SJCRH30 (cell line): ENCODE results near the gene PUM1. TPM values are rescaled to one million over a fixed set of nuclear protein-coding genes. Genes with fewer than 3 reads are reported as not detected.
"Not testable (repeated sequence)": the region's sequence is repeated elsewhere in the genome, so short reads cannot be mapped to it uniquely, and the experiment has no call there.

Experiments used
- DNase-seq, 2 experiments: peaks; one replicate each; pipeline ENCODE4 v3.0.0-alpha.2; 2015 to 2020
- H3K27ac ChIP-seq: fragments of 250-450 bp; sonication (Bioruptor Pico); 2 replicates; pipeline ENCODE4 v1.5.1; 2020; ENCODE audit warnings: mild to moderate bottlenecking, moderate library complexity
- H3K27me3 ChIP-seq: fragments of 250-450 bp; sonication (Bioruptor Pico); 2 replicates; pipeline ENCODE4 v1.5.1; 2020; ENCODE audit warnings: mild to moderate bottlenecking, moderate library complexity
- H3K36me3 ChIP-seq: fragments of 250-450 bp; sonication (Bioruptor Pico); 2 replicates; pipeline ENCODE4 v1.5.1; 2020; ENCODE audit warnings: mild to moderate bottlenecking, moderate library complexity
- H3K4me1 ChIP-seq: fragments of 250-450 bp; sonication (Bioruptor Pico); 2 replicates; pipeline ENCODE4 v1.5.1; 2020; ENCODE audit warnings: mild to moderate bottlenecking, moderate library complexity
- H3K4me3 ChIP-seq: fragments of 250-450 bp; sonication (Bioruptor Pico); 2 replicates; pipeline ENCODE4 v1.5.1; 2020; ENCODE audit warnings: mild to moderate bottlenecking, moderate library complexity
- H3K9me3 ChIP-seq: fragments of 250-450 bp; sonication (Bioruptor Pico); replicated peaks from 2 replicates; pipeline ENCODE4 v1.5.1; 2020; ENCODE audit warnings: mild to moderate bottlenecking, moderate library complexity
- total RNA-seq: library from RNA; depleted of rRNA; stranded (reverse); fragments of >200 nt; shearing (Covaris generic); gene quantifications from 2 replicates; pipeline ENCODE4 v1.2.3, GENCODE V29; 2014

The PUM1 gene
- total RNA-seq, 1 experiment from 2014 or later: 99.1 TPM

- H3K27me3 ChIP-seq: no peaks in the 10 kb centered on the region
- H3K9me3 ChIP-seq: no peaks in the 10 kb centered on the region
- H3K36me3 ChIP-seq: peaks cover 38% of the 10 kb centered on the region
- peaks cover 32% of the 10 kb centered on the region for H3K4me1 ChIP-seq
- H3K4me3 ChIP-seq: no peak overlapping the region
- H3K27ac ChIP-seq: no peak overlapping the region
- no peak for DNase-seq
These were observed 83.1 kb downstream of the PUM1 start for GRCh38 chr1:30982431-30982830.

- H3K4me1 ChIP-seq: peaks cover 45% of the 10 kb centered on the region
- H3K9me3 ChIP-seq: no peaks in the 10 kb centered on the region
- H3K36me3 ChIP-seq: peaks cover 44% of the 10 kb centered on the region
- peak; percentile 90 to 94 for DNase-seq
- no peak overlapping the region for H3K4me3 ChIP-seq
- H3K27me3 ChIP-seq: no peaks in the 10 kb centered on the region
- peak overlapping the region; percentile 35 for H3K27ac ChIP-seq
These were observed 84.3 kb downstream of the PUM1 start for GRCh38 chr1:30981172-30981571.

GRCh38 chr1:30977511-30977910 is 88.0 kb downstream of the PUM1 start:
- H3K27me3 ChIP-seq: no peaks in the 10 kb centered on the region
- peaks cover 38% of the 10 kb centered on the region for H3K4me1 ChIP-seq
- H3K9me3 ChIP-seq: no peaks in the 10 kb centered on the region
- no peak overlapping the region for H3K27ac ChIP-seq
- no peak for DNase-seq
- no peak overlapping the region for H3K4me3 ChIP-seq
- H3K36me3 ChIP-seq: peaks cover 59% of the 10 kb centered on the region

DNA sequence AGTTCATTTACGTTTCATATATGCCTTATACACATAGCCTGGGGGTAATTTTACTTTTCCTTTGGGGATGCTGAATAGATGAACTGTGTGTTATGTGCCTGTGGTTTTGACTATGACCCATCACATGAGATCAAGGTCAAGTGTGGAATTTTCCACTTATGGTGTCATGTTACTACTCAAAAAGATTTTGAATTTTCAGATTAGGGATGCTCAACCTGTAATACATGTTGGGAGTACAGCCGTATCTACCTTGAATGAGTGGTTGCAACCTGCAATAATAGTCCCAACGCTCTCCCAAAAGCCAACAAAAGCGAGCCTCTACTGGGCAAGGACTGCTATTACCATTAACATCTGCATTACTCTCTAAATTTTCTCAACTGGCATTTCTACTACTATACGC is 88.4 kb downstream of the PUM1 start:
- H3K36me3 ChIP-seq: peaks cover 60% of the 10 kb centered on the region
- DNase-seq: peak; percentile 47 to 83
- no peak overlapping the region for H3K4me3 ChIP-seq

DNA sequence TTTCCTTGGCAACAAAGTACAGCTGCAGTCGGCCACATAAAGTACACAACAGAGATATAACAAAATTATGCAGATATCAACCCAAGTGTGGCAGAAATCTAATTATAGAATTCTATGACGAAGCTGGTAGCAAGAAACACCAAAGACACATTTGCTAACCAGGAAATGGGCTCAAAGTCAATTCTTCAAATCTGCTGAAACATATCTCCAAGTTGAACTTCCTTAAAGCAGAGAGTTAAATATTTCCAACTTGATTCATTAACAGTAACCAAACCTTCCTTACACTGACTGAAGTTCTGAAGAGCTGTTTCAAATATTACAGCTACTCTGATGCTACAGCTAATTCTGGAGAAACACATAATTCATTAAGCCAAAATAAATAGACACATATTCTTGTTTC is 89.4 kb downstream of the PUM1 start:
- no peaks in the 10 kb centered on the region for H3K27me3 ChIP-seq
- H3K4me3 ChIP-seq: no peak overlapping the region
- no peaks in the 10 kb centered on the region for H3K9me3 ChIP-seq
- peaks cover 25% of the 10 kb centered on the region for H3K4me1 ChIP-seq
- no peak overlapping the region for H3K27ac ChIP-seq
- H3K36me3 ChIP-seq: peaks cover 66% of the 10 kb centered on the region
- DNase-seq: no peak

More for the DNA sequence above, 88.4 kb downstream of the PUM1 start:
- Histone ChIP-seq H3K27ac (no peak overlapping the region), H3K27me3 (no peaks in the 10 kb centered on the region), H3K4me1 (peaks cover 33% of the 10 kb centered on the region), H3K9me3 (no peaks in the 10 kb centered on the region)

GRCh38 chr1:30975217-30975616 is 90.3 kb downstream of the PUM1 start:
- H3K4me1 ChIP-seq: peaks cover 18% of the 10 kb centered on the region
- H3K9me3 ChIP-seq: no peaks in the 10 kb centered on the region
- DNase-seq: no peak
- no peaks in the 10 kb centered on the region for H3K27me3 ChIP-seq
- H3K4me3 ChIP-seq: no peak overlapping the region
- no peak overlapping the region for H3K27ac ChIP-seq
- peaks cover 75% of the 10 kb centered on the region for H3K36me3 ChIP-seq

DNA sequence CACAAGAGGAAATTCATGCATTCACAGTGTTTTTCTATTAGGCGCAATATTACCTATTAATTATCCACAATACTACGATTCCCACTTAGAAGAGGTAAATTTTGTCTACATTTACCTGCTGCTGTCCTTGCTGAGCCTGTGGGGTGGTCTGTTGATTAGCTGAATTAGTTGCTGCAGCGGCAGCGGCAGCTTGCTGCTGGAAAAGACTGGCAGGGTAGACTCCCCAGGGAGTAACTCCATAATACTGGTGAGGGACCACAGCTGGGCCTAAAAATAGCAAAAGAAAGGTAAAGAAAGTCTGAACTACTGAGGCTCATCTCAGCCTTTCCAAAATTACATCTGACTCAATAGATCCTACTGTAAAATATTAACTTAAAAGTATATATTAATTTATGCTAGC is 91.0 kb downstream of the PUM1 start:
- no peak overlapping the region for H3K27ac ChIP-seq
- H3K4me1 ChIP-seq: peaks cover 18% of the 10 kb centered on the region
- no peak for DNase-seq
- H3K9me3 ChIP-seq: no peaks in the 10 kb centered on the region
- H3K27me3 ChIP-seq: no peaks in the 10 kb centered on the region
- no peak overlapping the region for H3K4me3 ChIP-seq
- H3K36me3 ChIP-seq: peaks cover 73% of the 10 kb centered on the region

GRCh38 chr1:30972349-30972748 is 93.2 kb downstream of the PUM1 start:
- not testable (repeated sequence) for H3K9me3 ChIP-seq, H3K27ac ChIP-seq, DNase-seq, H3K4me3 ChIP-seq, H3K27me3 ChIP-seq
- H3K4me1 ChIP-seq: peaks cover 27% of the 10 kb centered on the region
- peaks cover 71% of the 10 kb centered on the region for H3K36me3 ChIP-seq

GRCh38 chr1:30971496-30971895 is 94.0 kb downstream of the PUM1 start:
- Histone ChIP-seq H3K36me3 (peaks cover 78% of the 10 kb centered on the region), H3K4me1 (peaks cover 27% of the 10 kb centered on the region), H3K27me3 (no peaks in the 10 kb centered on the region), H3K27ac (no peak overlapping the region), H3K4me3 (no peak overlapping the region), H3K9me3 (no peaks in the 10 kb centered on the region)
- no peak for DNase-seq

DNA sequence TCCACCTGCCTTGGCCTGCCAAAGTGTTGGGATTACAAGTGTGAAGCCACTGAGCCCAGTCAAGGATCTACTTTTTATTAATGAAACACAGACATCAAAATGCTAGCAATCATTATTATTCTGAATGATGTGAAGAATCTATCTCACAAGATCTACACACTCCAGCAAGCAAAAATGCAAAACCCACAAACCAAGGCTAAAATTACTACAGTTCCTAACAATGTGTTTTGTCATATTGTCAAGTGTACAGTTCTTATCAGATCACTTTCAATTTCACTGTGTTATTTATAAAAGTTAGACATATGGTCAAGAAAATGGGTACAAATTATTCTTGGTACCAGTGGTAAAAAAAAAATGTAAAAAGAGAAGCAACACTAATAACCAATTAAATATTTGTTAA is 95.6 kb downstream of the PUM1 start:
- Histone ChIP-seq H3K27me3 (no peaks in the 10 kb centered on the region), H3K36me3 (peaks cover 86% of the 10 kb centered on the region), H3K4me3 (no peak overlapping the region), H3K27ac (no peak overlapping the region), H3K9me3 (no peaks in the 10 kb centered on the region), H3K4me1 (peaks cover 29% of the 10 kb centered on the region)
- DNase-seq: no peak

DNA sequence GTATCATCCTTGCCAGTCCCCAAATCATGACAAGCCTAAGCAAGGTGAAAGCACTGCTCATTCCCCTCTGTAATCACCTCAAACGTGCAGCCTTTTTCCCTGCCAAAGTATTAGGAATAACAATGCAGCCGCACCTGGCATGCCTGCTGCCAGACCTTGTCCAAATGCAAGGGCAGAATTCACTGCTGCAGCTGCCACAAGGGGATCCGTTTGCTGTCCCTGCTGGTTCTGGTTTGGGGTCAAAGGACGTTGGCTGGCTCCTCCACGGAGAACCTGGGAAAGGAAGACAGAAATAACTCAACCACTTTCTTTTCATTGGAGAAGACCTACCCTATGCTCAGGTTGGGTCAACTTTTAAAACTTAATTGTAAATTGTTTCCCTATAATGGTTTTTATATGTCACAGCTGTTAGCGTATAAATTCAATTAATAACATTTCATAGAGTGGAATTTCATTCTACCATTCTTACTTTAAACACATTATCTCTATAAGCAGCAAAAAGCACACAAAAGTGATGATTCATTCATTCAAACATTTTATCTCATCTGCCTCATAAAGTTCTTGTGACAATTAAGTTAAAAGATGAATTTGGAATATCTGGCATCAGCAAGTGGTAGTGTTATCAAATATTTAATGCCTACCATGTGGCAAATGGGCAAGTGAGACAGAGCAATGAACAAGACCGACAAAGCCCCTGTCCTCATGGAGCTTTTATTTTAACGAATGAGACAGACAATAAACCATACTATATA is 97.1 kb downstream of the PUM1 start:
- Histone ChIP-seq H3K27me3 (no peaks in the 10 kb centered on the region), H3K36me3 (peaks cover 88% of the 10 kb centered on the region), H3K27ac (no peak overlapping the region; the same call in 1 of the 2 replicates), H3K9me3 (no peaks in the 10 kb centered on the region), H3K4me1 (peaks cover 29% of the 10 kb centered on the region), H3K4me3 (no peak overlapping the region)
- DNase-seq: no peak

DNA sequence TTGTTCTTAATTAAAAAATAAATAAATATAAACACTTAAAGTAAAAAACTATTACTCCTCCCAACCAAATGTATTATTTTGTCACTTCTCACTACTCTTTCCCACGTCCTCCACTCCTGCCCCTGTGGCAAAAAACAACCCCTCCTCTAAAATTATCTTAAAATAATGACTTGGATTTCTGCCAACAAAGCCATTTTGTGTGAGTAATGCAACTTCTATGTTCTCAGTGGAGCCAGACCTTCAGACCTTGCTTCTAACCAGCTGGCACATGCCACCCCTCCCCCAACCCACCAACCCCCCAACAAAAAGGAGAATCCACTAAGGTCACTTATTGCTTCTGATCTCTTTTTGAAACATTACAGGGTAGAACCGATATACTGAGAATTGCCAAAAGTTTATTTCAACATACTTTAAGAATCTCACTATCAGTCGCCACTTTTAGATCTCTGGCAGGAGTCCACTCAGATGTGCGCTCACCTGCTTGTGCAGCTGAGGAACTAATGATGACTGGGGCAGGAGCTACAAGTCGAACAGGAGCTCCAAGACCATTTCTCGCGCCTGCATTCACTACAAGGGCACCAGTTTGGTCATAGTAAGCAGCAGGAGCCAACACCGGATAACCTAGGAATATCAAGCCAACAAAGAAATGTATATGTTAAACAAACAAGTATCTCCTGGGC is 98.7 kb downstream of the PUM1 start:
- no peaks in the 10 kb centered on the region for H3K9me3 ChIP-seq

DNA sequence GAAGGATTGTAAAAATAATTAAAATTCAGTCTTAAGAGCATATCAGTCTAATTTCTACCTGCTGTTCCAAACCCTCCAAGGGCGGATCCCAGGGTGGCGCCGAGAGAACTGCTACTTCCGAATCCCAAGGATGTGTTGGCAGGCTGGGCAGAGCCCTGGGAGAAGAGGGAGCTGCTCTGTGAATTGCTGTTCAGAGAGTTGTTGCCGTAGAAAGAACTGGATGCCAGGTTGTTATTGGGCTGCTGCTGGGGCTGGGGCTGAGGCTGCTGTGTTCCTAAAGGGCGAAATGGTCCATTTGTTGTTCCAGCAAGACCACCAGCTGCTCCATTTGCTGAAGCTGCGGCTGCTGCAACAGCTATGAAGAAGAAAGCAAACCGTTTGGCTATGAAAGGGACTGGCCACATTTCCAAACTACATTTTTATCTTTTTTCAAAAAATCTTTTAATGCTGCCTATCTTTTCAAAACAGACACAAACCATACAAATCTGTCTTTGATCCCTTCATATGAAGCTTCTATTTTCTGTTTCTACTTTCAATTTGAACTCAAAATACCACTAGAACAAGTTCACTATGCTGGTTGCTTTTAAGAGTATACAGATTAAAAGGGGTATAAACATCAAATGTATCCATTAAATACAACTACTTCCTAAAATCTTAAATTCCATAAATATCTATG is 99.5 kb downstream of the PUM1 start:
- no peak for DNase-seq
- peak overlapping the region; percentile 14; the same call in 1 of the 2 replicates for H3K27ac ChIP-seq
- H3K36me3 ChIP-seq: peaks cover 94% of the 10 kb centered on the region

More for the DNA sequence above, 98.7 kb downstream of the PUM1 start:
- Histone ChIP-seq H3K27ac (peak overlapping the region; percentile 14; the same call in 1 of the 2 replicates), H3K4me3 (no peak overlapping the region), H3K36me3 (peaks cover 92% of the 10 kb centered on the region), H3K4me1 (peaks cover 29% of the 10 kb centered on the region), H3K27me3 (no peaks in the 10 kb centered on the region)
- peak; percentile 61 to 71 for DNase-seq

DNA sequence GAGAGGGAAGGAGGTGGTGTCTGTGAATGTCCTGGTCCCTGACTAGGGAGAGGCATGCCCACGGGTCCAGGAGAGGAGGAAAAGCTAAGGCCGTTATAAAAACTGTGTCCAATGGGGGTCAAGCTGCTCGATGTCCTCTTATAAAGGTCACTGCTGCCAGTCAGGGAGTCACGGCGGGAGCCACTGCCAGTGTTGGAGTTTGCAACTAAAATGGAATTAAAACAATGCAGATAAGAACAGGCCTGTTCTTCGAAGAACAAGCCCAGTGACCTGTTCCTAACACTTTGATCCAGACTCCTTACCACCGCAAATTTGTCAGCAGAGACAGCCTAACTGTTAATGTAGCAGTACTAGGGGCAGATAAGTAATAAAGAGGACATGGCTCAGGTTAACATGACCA is 100.8 kb downstream of the PUM1 start:
- peaks cover 92% of the 10 kb centered on the region for H3K36me3 ChIP-seq
- DNase-seq: no peak
- no peak overlapping the region for H3K4me3 ChIP-seq
- H3K4me1 ChIP-seq: peaks cover 29% of the 10 kb centered on the region
- no peaks in the 10 kb centered on the region for H3K9me3 ChIP-seq
- H3K27ac ChIP-seq: no peak overlapping the region
- H3K27me3 ChIP-seq: no peaks in the 10 kb centered on the region

More for the DNA sequence above, 99.5 kb downstream of the PUM1 start:
- Histone ChIP-seq H3K4me3 (no peak overlapping the region), H3K4me1 (peaks cover 29% of the 10 kb centered on the region), H3K27me3 (no peaks in the 10 kb centered on the region), H3K9me3 (no peaks in the 10 kb centered on the region)
